HG03521 (cell line): Measurements from ENCODE around the gene SLC29A4.
"Not testable (repeated sequence)": the region's sequence is repeated elsewhere in the genome, so short reads cannot be mapped to it uniquely, and the experiment has no call there.

ENCODE experiments used
- ATAC-seq: cut with Tn5 transposase; IDR thresholded peaks from one replicate; pipeline ENCODE4 v1.9.1; 2021; ENCODE audit warnings: mild to moderate bottlenecking, moderate library complexity; ENCODE audit not compliant: unreplicated experiment

SLC29A4 gene

GRCh38 chr7:5295039-5296014, 12.6 kb downstream of the SLC29A4 start:
- no peak for ATAC-seq

GRCh38 chr7:5296015-5296610, 13.4 kb downstream of the SLC29A4 start:
- no peak for ATAC-seq

- ATAC-seq: no peak
Observed at GRCh38 chr7:5296611-5297226, 14.0 kb downstream of the SLC29A4 start.

GRCh38 chr7:5300366-5300765, 17.6 kb downstream of the SLC29A4 start:
- no peak for ATAC-seq

- ATAC-seq: no peak
Observed at GRCh38 chr7:5302577-5302976, 19.8 kb downstream of the SLC29A4 start.

- no peak for ATAC-seq
Observed at GRCh38 chr7:5303061-5303460, 20.3 kb downstream of the SLC29A4 start.

- no peak for ATAC-seq
Observed at GRCh38 chr7:5303591-5304505, 21.1 kb downstream of the SLC29A4 start.

GRCh38 chr7:5305050-5305449, 22.3 kb downstream of the SLC29A4 start:
- not testable (repeated sequence) for ATAC-seq

GRCh38 chr7:5307221-5308142, 24.7 kb downstream of the SLC29A4 start:
- ATAC-seq: not testable (repeated sequence)

- ATAC-seq: no peak
Observed at GRCh38 chr7:5309146-5309545, 26.4 kb downstream of the SLC29A4 start.

GRCh38 chr7:5310822-5311405, 28.2 kb downstream of the SLC29A4 start:
- no peak for ATAC-seq

- not testable (repeated sequence) for ATAC-seq
Observed at GRCh38 chr7:5312276-5313070, 29.7 kb downstream of the SLC29A4 start.

- ATAC-seq: not testable (repeated sequence)
Observed at GRCh38 chr7:5313076-5313885, 30.5 kb downstream of the SLC29A4 start.

GRCh38 chr7:5314864-5315263, 32.1 kb downstream of the SLC29A4 start:
- ATAC-seq: no peak

- ATAC-seq: no peak
Observed at GRCh38 chr7:5315761-5316160, 33.0 kb downstream of the SLC29A4 start.

- ATAC-seq: not testable (repeated sequence)
Observed at GRCh38 chr7:5318613-5319012, 35.9 kb downstream of the SLC29A4 start.

GRCh38 chr7:5320391-5320790, 37.6 kb downstream of the SLC29A4 start:
- no peak for ATAC-seq
